SK-N-SH treated with all-trans-retinoic acid at 6 μM for 48 hours (cell line): ENCODE measurements around the gene FASTKD3.

ENCODE experiments used
- ATAC-seq: fragments of 200-7000 bp; cut with Tn5 transposase; 3 replicates; pipeline ENCODE4 v1.9.1; 2020; ENCODE audit warnings: mild to moderate bottlenecking, moderate library complexity
- BACH2 ChIP-seq: fragments of 250-450 bp; sonication (Bioruptor Pico); IDR thresholded peaks from 2 replicates; pipeline ENCODE4 v1.9.0; 2021; ENCODE audit warnings: mild to moderate bottlenecking, borderline replicate concordance
- CSDC2 ChIP-seq: fragments of 250-450 bp; sonication (Bioruptor Pico); IDR thresholded peaks from 2 replicates; pipeline ENCODE4 v1.5.0; 2020; ENCODE audit warnings: mild to moderate bottlenecking, moderate library complexity
- CSRNP3 ChIP-seq: fragments of 250-450 bp; sonication (Bioruptor Pico); IDR thresholded peaks from 2 replicates; pipeline ENCODE4 v1.5.1; 2021; ENCODE audit warnings: mild to moderate bottlenecking, moderate library complexity
- ESRRG ChIP-seq: fragments of 250-450 bp; sonication (Bioruptor Pico); IDR thresholded peaks from 2 replicates; pipeline ENCODE4 v1.6.1; 2021; ENCODE audit warnings: mild to moderate bottlenecking
- GLIS3 ChIP-seq: fragments of 250-450 bp; sonication (Bioruptor Pico); IDR thresholded peaks from 2 replicates; pipeline ENCODE4 v1.5.0; 2020; ENCODE audit warnings: mild to moderate bottlenecking, moderate library complexity
- ISL1 ChIP-seq: fragments of 250-450 bp; sonication (Bioruptor Pico); IDR thresholded peaks from 2 replicates; pipeline ENCODE4 v2.1.2; 2022; ENCODE audit warnings: mild to moderate bottlenecking, moderate library complexity
- OSR1 ChIP-seq: fragments of 250-450 bp; sonication (Bioruptor Pico); IDR thresholded peaks from 2 replicates; pipeline ENCODE4 v1.8.0; 2022; ENCODE audit warnings: moderate library complexity, mild to moderate bottlenecking, inconsistent platforms
- PATZ1 ChIP-seq: fragments of 250-450 bp; sonication (Bioruptor Pico); IDR thresholded peaks from 2 replicates; pipeline ENCODE4 v1.8.0; 2020; ENCODE audit warnings: mild to moderate bottlenecking, moderate library complexity, borderline replicate concordance
- POU6F1 ChIP-seq: fragments of 250-450 bp; sonication (Bioruptor Pico); IDR thresholded peaks from 2 replicates; pipeline ENCODE4 v1.8.0; 2021; ENCODE audit warnings: low read depth, mild to moderate bottlenecking, moderate library complexity, borderline replicate concordance
- PPARA ChIP-seq: fragments of 250-450 bp; sonication (Bioruptor Pico); IDR thresholded peaks from 2 replicates; pipeline ENCODE4 v1.5.0; 2020; ENCODE audit warnings: mild to moderate bottlenecking, borderline replicate concordance
- RARB ChIP-seq: fragments of 250-450 bp; sonication (Bioruptor Pico); IDR thresholded peaks from 2 replicates; pipeline ENCODE4 v1.8.0; 2021; ENCODE audit warnings: mild to moderate bottlenecking, moderate library complexity
- SNAI2 ChIP-seq: fragments of 250-450 bp; sonication (Bioruptor Pico); IDR thresholded peaks from 2 replicates; pipeline ENCODE4 v1.5.0; 2020; ENCODE audit warnings: mild to moderate bottlenecking, moderate library complexity
- TCF4 ChIP-seq: fragments of 250-450 bp; sonication (Bioruptor Pico); IDR thresholded peaks from 2 replicates; pipeline ENCODE4 v1.8.0; 2021; ENCODE audit warnings: mild to moderate bottlenecking, moderate library complexity, borderline replicate concordance
- TOX ChIP-seq: fragments of 250-450 bp; sonication (Bioruptor Pico); IDR thresholded peaks from 2 replicates; pipeline ENCODE4 v1.8.0; 2021; ENCODE audit warnings: mild to moderate bottlenecking, moderate library complexity, borderline replicate concordance
- TSHZ2 ChIP-seq: fragments of 250-450 bp; sonication (Bioruptor Pico); IDR thresholded peaks from 2 replicates; pipeline ENCODE4 v1.5.0; 2020; ENCODE audit warnings: mild to moderate bottlenecking, moderate library complexity
- ZC3H10 ChIP-seq: fragments of 250-450 bp; sonication (Bioruptor Pico); IDR thresholded peaks from 2 replicates; pipeline ENCODE4 v1.5.1; 2021; ENCODE audit warnings: mild to moderate bottlenecking, moderate library complexity
- ZFP3 ChIP-seq: fragments of 250-450 bp; sonication (Bioruptor Pico); IDR thresholded peaks from 2 replicates; pipeline ENCODE4 v1.5.0; 2020; ENCODE audit warnings: mild to moderate bottlenecking, moderate library complexity
- ZFP30 ChIP-seq: fragments of 450-650 bp; formaldehyde crosslinking; IDR thresholded peaks from 2 replicates; pipeline ENCODE4 v1.5.0; 2022; ENCODE audit warnings: mild to moderate bottlenecking, moderate library complexity
- ZNF565 ChIP-seq: fragments of 450-650 bp; formaldehyde crosslinking; conservative IDR thresholded peaks from 2 replicates; pipeline ENCODE4 v1.5.0; 2020; ENCODE audit warnings: low read depth, mild to moderate bottlenecking, moderate library complexity
- ZNF70 ChIP-seq: fragments of 450-650 bp; formaldehyde crosslinking; IDR thresholded peaks from 2 replicates; pipeline ENCODE4 v1.5.0; 2020; ENCODE audit warnings: mild to moderate bottlenecking, moderate library complexity
- ZNF8 ChIP-seq: fragments of 450-650 bp; formaldehyde crosslinking; IDR thresholded peaks from 2 replicates; pipeline ENCODE4 v1.5.0; 2020; ENCODE audit warnings: mild to moderate bottlenecking, moderate library complexity

FASTKD3 gene

GRCh38 chr5:7845557-7845956 lies 23.3 kb downstream of the FASTKD3 start (continued):
- TF ChIP-seq TSHZ2 (CRISPR knock-in tag) (no peak), POU6F1 (CRISPR knock-in tag) (no peak), CSDC2 (CRISPR knock-in tag) (no peak), TCF4 (CRISPR knock-in tag) (no peak)
- TF ChIP-seq, all 23 proteins: peak for 0

- no peak for ATAC-seq
- TF ChIP-seq SNAI2 (CRISPR knock-in tag) (no peak), ZNF70 (CRISPR knock-in tag) (no peak), ZNF565 (CRISPR knock-in tag) (no peak), BACH2 (CRISPR knock-in tag) (no peak), ISL1 (CRISPR knock-in tag) (no peak), ZFP30 (no peak), CSDC2 (CRISPR knock-in tag) (no peak)
- TF ChIP-seq, all 23 proteins: peak for 0
Measured at GRCh38 chr5:7844901-7845300, 23.9 kb downstream of the FASTKD3 start.

- TF ChIP-seq GLIS3 (no peak), ZFP3 (no peak), CSRNP3 (CRISPR knock-in tag) (no peak), ZC3H10 (CRISPR knock-in tag) (no peak), PATZ1 (no peak), TSHZ2 (CRISPR knock-in tag) (no peak), RARB (CRISPR knock-in tag) (no peak), ZNF70 (CRISPR knock-in tag) (no peak), ZNF565 (CRISPR knock-in tag) (no peak), OSR1 (CRISPR knock-in tag) (no peak), ISL1 (CRISPR knock-in tag) (no peak), ESRRG (no peak), SNAI2 (CRISPR knock-in tag) (no peak), POU6F1 (CRISPR knock-in tag) (no peak), ZNF8 (no peak), TCF4 (CRISPR knock-in tag) (no peak), TOX (CRISPR knock-in tag) (no peak), PPARA (no peak)
- no peak for ATAC-seq
Measured at GRCh38 chr5:7842531-7842930, 26.3 kb downstream of the FASTKD3 start.
